HepG2 (cell line): ENCODE measurements around the gene NOXO1. TPM values are rescaled to one million over a fixed set of nuclear protein-coding genes. Genes with fewer than 3 reads are reported as not detected.

Experiments
- BCL6 ChIP-seq: IDR thresholded peaks from 2 replicates; pipeline ENCODE4 v1.6.1; 2016; ENCODE audit warnings: missing genetic modification reagents, missing compliant biosample characterization
- ERF ChIP-seq: IDR thresholded peaks from 2 replicates; pipeline ENCODE4 v1.6.1; 2018; ENCODE audit warnings: missing biosample characterization, missing genetic modification reagents
- FOXK2 ChIP-seq: fragments of 450-650 bp; IDR thresholded peaks from 2 replicates; pipeline ENCODE4 v1.6.1; 2016
- HOXA9 ChIP-seq: sonication (generic); formaldehyde crosslinking; IDR thresholded peaks from 2 replicates; pipeline ENCODE4 v1.8.1; 2022; ENCODE audit warnings: missing genetic modification reagents, mild to moderate bottlenecking, moderate library complexity, borderline replicate concordance
- IRF9 ChIP-seq: sonication (generic); formaldehyde crosslinking; IDR thresholded peaks from 2 replicates; pipeline ENCODE4 v1.8.0; 2022; ENCODE audit warnings: missing genetic modification reagents, mild to moderate bottlenecking, borderline replicate concordance
- KLF11 ChIP-seq: IDR thresholded peaks from 2 replicates; pipeline ENCODE4 v1.6.1; 2016; ENCODE audit warnings: missing compliant biosample characterization
- PHB2 ChIP-seq: fragments of 450-650 bp; IDR thresholded peaks from 2 replicates; pipeline ENCODE4 v1.6.1; 2018; ENCODE audit not compliant: partially characterized antibody
- RARG ChIP-seq: sonication (generic); formaldehyde crosslinking; IDR thresholded peaks from 2 replicates; pipeline ENCODE4 v1.4.0; 2020; ENCODE audit warnings: low read depth, mild to moderate bottlenecking, missing genetic modification reagents
- SIN3B ChIP-seq: fragments of 150-350 bp; IDR thresholded peaks from 2 replicates; pipeline ENCODE4 v1.6.1; 2014; ENCODE audit warnings: low read length
- TCF7 ChIP-seq: sonication (generic); IDR thresholded peaks from 2 replicates; pipeline ENCODE4 v1.6.1; 2016; ENCODE audit warnings: antibody characterized with exemption, low read depth
- ZKSCAN1 ChIP-seq: fragments of 150-350 bp; IDR thresholded peaks from 2 replicates; pipeline ENCODE4 v1.6.1; 2014; ENCODE audit warnings: low read length
- ZMYM2 ChIP-seq: sonication (generic); formaldehyde crosslinking; IDR thresholded peaks from 2 replicates; pipeline ENCODE4 v1.8.0; 2022; ENCODE audit warnings: mild to moderate bottlenecking, missing genetic modification reagents
- ZNF121 ChIP-seq: sonication (generic); formaldehyde crosslinking; IDR thresholded peaks from 2 replicates; pipeline ENCODE4 v1.5.0; 2020; ENCODE audit warnings: mild to moderate bottlenecking, missing genetic modification reagents
- ZNF33A ChIP-seq: sonication (generic); formaldehyde crosslinking; IDR thresholded peaks from 2 replicates; pipeline ENCODE4 v1.5.1; 2020; ENCODE audit warnings: missing genetic modification reagents, mild to moderate bottlenecking, moderate library complexity, borderline replicate concordance
- ZNF564 ChIP-seq: sonication (generic); formaldehyde crosslinking; IDR thresholded peaks from 2 replicates; pipeline ENCODE4 v1.8.1; 2023; ENCODE audit warnings: mild to moderate bottlenecking, missing genetic modification reagents
- ZSCAN20 ChIP-seq: sonication (generic); formaldehyde crosslinking; IDR thresholded peaks from 2 replicates; pipeline ENCODE4 v1.4.0; 2020; ENCODE audit warnings: missing genetic modification reagents, mild to moderate bottlenecking, borderline replicate concordance
- polyA plus RNA-seq, 8 experiments: library from polyadenylated mRNA; depleted of rRNA in 3 of 8; stranded (reverse) in 7 of 8; unstranded in 1 of 8; fragments of >200 nt; fragmentation: Illumina TruSeq in 4 of 8; extraction: Trizol in 4 of 8; gene quantifications; 2 replicates each; pipeline versions ENCODE4 v1.2.1 to v1.2.3, GENCODE V29; 2011 to 2016; ENCODE audit warnings: low read depth in 4 of 8, missing spikeins in 1 of 8, mixed read lengths in 1 of 8; ENCODE audit not compliant: insufficient read depth in 1 of 8
- total RNA-seq, 5 experiments: library from RNA; depleted of rRNA; stranded (reverse); fragments of >200 nt; fragmentation: Illumina TruSeq; extraction: Trizol; gene quantifications; 2 replicates each; pipeline ENCODE4 v1.2.3, GENCODE V29; 2016; ENCODE audit warnings: low read depth in 1 of 5
- TF ChIP-seq, protein P1 (sequence below): sonication (generic); formaldehyde crosslinking; IDR thresholded peaks from 2 replicates; pipeline ENCODE4 v1.4.0; 2020; ENCODE audit warnings: missing genetic modification reagents
- TF ChIP-seq, protein P2 (sequence below): sonication (generic); formaldehyde crosslinking; IDR thresholded peaks from 2 replicates; pipeline ENCODE4 v1.8.0; 2022; ENCODE audit warnings: low read depth, missing genetic modification reagents
- TF ChIP-seq, protein P3 (sequence below): sonication (generic); formaldehyde crosslinking; IDR thresholded peaks from 2 replicates; pipeline ENCODE4 v1.4.0; 2020; ENCODE audit warnings: mild to moderate bottlenecking, missing genetic modification reagents
- TF ChIP-seq, protein P4 (sequence below): sonication (generic); formaldehyde crosslinking; IDR thresholded peaks from 2 replicates; pipeline ENCODE4 v1.5.1; 2020; ENCODE audit warnings: missing genetic modification reagents, mild to moderate bottlenecking, borderline replicate concordance

NOXO1 gene
- total and polyA plus RNA-seq, 2 of the 13 experiments (the other 11 are each of a cell fraction or from before 2014, with no cell fraction given): 0.69 to 1.4 TPM

DNA sequence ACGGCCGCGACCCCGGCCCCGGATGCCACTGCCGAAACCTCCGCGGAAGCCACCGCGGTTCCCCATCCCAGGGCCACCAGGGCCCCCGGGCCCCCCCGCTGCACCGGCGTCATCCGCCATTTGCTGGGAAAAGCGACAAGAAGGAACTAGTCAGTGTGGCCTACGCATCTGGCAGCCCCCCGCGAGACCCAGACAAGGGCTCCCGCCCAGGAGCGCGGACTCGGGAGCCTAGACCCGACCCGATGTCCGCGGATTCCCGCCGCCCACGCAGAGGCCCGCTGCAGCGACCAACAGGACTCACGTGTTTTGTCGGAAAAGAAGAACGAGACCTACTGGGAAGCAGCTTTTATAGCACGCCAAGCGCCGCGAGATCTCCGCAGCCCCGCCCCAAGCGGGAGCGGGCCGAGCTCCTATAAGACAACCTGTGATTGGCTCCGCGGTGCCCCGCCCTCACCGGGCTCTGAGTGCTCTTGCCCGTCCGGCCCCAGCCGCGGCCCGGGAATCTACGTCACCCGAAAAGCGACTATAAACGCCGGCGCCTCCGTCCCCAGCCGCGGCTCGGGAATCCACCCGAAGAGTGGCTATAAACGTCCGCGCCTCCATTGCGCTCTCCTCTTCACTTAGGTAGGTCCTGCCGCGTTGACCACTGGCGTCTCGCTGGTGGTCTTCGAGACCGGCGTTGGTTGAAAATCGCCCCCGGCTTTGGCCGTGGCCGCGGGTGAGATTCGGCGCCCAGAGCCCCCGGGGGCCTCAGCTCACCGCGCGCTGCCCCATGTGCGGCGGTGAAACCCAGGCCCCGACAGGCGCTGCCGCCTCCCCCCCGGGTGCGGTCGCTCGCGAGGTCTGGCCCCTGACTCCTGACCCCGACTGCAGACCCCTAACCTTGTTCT is 16.5 kb downstream of the NOXO1 start, which contains the start of gene RPS2 (continued):
- TF ChIP-seq ZNF33A (peak; percentile 69), ERF (peak; percentile 59; the same call in 1 of the 2 replicates), ZMYM2 (CRISPR knock-in tag) (no peak), ZSCAN20 (CRISPR knock-in tag) (0 out of 2 replicates have a peak, but pooled peaks have one; percentile 56), ZNF564 (CRISPR knock-in tag) (peak; percentile 79; the same call in 1 of the 2 replicates), FOXK2 (no peak), TCF7 (no peak), BCL6 (CRISPR knock-in tag) (peak; percentile 48; the same call in 1 of the 2 replicates), KLF11 (no peak; the same call in 1 of the 2 replicates), HOXA9 (CRISPR knock-in tag) (no peak), RARG (CRISPR knock-in tag) (no peak), ZNF121 (CRISPR knock-in tag) (0 out of 2 replicates have a peak, but pooled peaks have one; percentile 14), ZKSCAN1 (0 out of 2 replicates have a peak, but pooled peaks have one; percentile 61), PHB2 (no peak), IRF9 (no peak; the same call in 1 of the 2 replicates), SIN3B (peak; percentile 63; the same call in 1 of the 2 replicates)
- TF ChIP-seq, protein P1, sequence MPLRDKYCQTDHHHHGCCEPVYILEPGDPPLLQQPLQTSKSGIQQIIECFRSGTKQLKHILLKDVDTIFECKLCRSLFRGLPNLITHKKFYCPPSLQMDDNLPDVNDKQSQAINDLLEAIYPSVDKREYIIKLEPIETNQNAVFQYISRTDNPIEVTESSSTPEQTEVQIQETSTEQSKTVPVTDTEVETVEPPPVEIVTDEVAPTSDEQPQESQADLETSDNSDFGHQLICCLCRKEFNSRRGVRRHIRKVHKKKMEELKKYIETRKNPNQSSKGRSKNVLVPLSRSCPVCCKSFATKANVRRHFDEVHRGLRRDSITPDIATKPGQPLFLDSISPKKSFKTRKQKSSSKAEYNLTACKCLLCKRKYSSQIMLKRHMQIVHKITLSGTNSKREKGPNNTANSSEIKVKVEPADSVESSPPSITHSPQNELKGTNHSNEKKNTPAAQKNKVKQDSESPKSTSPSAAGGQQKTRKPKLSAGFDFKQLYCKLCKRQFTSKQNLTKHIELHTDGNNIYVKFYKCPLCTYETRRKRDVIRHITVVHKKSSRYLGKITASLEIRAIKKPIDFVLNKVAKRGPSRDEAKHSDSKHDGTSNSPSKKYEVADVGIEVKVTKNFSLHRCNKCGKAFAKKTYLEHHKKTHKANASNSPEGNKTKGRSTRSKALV (CRISPR knock-in tag): peak; percentile 79; the same call in 1 of the 2 replicates
- TF ChIP-seq, protein P2, sequence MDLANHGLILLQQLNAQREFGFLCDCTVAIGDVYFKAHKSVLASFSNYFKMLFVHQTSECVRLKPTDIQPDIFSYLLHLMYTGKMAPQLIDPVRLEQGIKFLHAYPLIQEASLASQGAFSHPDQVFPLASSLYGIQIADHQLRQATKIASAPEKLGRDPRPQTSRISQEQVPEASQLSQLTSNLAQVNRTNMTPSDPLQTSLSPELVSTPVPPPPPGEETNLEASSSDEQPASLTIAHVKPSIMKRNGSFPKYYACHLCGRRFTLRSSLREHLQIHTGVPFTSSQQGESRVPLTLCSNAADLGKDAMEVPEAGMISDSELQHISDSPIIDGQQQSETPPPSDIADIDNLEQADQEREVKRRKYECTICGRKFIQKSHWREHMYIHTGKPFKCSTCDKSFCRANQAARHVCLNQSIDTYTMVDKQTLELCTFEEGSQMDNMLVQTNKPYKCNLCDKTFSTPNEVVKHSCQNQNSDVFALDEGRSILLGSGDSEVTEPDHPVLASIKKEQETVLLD (CRISPR knock-in tag): peak; percentile 73
- TF ChIP-seq, protein P3, sequence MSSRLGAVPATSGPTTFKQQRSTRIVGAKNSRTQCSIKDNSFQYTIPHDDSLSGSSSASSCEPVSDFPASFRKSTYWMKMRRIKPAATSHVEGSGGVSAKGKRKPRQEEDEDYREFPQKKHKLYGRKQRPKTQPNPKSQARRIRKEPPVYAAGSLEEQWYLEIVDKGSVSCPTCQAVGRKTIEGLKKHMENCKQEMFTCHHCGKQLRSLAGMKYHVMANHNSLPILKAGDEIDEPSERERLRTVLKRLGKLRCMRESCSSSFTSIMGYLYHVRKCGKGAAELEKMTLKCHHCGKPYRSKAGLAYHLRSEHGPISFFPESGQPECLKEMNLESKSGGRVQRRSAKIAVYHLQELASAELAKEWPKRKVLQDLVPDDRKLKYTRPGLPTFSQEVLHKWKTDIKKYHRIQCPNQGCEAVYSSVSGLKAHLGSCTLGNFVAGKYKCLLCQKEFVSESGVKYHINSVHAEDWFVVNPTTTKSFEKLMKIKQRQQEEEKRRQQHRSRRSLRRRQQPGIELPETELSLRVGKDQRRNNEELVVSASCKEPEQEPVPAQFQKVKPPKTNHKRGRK (CRISPR knock-in tag): no peak
- TF ChIP-seq, protein P4, sequence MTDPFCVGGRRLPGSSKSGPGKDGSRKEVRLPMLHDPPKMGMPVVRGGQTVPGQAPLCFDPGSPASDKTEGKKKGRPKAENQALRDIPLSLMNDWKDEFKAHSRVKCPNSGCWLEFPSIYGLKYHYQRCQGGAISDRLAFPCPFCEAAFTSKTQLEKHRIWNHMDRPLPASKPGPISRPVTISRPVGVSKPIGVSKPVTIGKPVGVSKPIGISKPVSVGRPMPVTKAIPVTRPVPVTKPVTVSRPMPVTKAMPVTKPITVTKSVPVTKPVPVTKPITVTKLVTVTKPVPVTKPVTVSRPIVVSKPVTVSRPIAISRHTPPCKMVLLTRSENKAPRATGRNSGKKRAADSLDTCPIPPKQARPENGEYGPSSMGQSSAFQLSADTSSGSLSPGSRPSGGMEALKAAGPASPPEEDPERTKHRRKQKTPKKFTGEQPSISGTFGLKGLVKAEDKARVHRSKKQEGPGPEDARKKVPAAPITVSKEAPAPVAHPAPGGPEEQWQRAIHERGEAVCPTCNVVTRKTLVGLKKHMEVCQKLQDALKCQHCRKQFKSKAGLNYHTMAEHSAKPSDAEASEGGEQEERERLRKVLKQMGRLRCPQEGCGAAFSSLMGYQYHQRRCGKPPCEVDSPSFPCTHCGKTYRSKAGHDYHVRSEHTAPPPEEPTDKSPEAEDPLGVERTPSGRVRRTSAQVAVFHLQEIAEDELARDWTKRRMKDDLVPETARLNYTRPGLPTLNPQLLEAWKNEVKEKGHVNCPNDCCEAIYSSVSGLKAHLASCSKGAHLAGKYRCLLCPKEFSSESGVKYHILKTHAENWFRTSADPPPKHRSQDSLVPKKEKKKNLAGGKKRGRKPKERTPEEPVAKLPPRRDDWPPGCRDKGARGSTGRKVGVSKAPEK (CRISPR knock-in tag): no peak
